Measurements from ENCODE around the gene BAZ1A. TPM values are rescaled to one million over a fixed set of nuclear protein-coding genes. Genes with fewer than 3 reads are reported as not detected.

BAZ1A gene
- total RNA-seq, 1 donor from 2014 or later: 26.7 TPM

GRCh38 chr14:34888186-34888585 lies 13.0 kb upstream of the BAZ1A start:
- TF ChIP-seq, protein P1, sequence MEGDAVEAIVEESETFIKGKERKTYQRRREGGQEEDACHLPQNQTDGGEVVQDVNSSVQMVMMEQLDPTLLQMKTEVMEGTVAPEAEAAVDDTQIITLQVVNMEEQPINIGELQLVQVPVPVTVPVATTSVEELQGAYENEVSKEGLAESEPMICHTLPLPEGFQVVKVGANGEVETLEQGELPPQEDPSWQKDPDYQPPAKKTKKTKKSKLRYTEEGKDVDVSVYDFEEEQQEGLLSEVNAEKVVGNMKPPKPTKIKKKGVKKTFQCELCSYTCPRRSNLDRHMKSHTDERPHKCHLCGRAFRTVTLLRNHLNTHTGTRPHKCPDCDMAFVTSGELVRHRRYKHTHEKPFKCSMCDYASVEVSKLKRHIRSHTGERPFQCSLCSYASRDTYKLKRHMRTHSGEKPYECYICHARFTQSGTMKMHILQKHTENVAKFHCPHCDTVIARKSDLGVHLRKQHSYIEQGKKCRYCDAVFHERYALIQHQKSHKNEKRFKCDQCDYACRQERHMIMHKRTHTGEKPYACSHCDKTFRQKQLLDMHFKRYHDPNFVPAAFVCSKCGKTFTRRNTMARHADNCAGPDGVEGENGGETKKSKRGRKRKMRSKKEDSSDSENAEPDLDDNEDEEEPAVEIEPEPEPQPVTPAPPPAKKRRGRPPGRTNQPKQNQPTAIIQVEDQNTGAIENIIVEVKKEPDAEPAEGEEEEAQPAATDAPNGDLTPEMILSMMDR (IDR thresholded peaks at IDR 0.05): no peak
- Mint-ChIP-seq H3K4me3 (ENCODE audit: unreplicated experiment) (no peak overlapping the region), H3K27me3 (ENCODE audit: unreplicated experiment) (no peaks in the 10 kb centered on the region), H3K36me3 (ENCODE audit: unreplicated experiment) (no peaks in the 10 kb centered on the region), H3K27ac (ENCODE audit: unreplicated experiment) (no peak overlapping the region), H3K9me3 (ENCODE audit: unreplicated experiment) (no peaks in the 10 kb centered on the region), H3K4me1 (ENCODE audit: unreplicated experiment) (no peaks in the 10 kb centered on the region)
- DNase-seq (ENCODE audit: extremely low spot score, unreplicated experiment): no peak

GRCh38 chr14:34883954-34884353 lies 8.8 kb upstream of the BAZ1A start:
- Mint-ChIP-seq H3K27ac (ENCODE audit: unreplicated experiment) (no peak overlapping the region), H3K27me3 (ENCODE audit: unreplicated experiment) (no peaks in the 10 kb centered on the region), H3K4me1 (ENCODE audit: unreplicated experiment) (no peaks in the 10 kb centered on the region), H3K9me3 (ENCODE audit: unreplicated experiment) (no peaks in the 10 kb centered on the region), H3K36me3 (ENCODE audit: unreplicated experiment) (no peaks in the 10 kb centered on the region), H3K4me3 (ENCODE audit: unreplicated experiment) (no peak overlapping the region)
- TF ChIP-seq, protein P1 (IDR thresholded peaks at IDR 0.05): no peak
- DNase-seq (ENCODE audit: extremely low spot score, unreplicated experiment): no peak

GRCh38 chr14:34874386-34875030 lies 652 bp downstream of the BAZ1A start:
- H3K27ac Mint-ChIP-seq (ENCODE audit: unreplicated experiment): peak overlapping the region; percentile 76
- H3K4me1 Mint-ChIP-seq (ENCODE audit: unreplicated experiment): peaks cover 38% of the 10 kb centered on the region
- peak overlapping the region; percentile 94 for H3K4me3 Mint-ChIP-seq (ENCODE audit: unreplicated experiment)
- no peaks in the 10 kb centered on the region for H3K36me3 Mint-ChIP-seq (ENCODE audit: unreplicated experiment)
- H3K9me3 Mint-ChIP-seq (ENCODE audit: unreplicated experiment): no peaks in the 10 kb centered on the region
- H3K27me3 Mint-ChIP-seq (ENCODE audit: unreplicated experiment): no peaks in the 10 kb centered on the region
- TF ChIP-seq, protein P1 (IDR thresholded peaks at IDR 0.05): no peak
- DNase-seq (ENCODE audit: extremely low spot score, unreplicated experiment): peak; percentile 85

GRCh38 chr14:34873589-34874385 lies 1.4 kb downstream of the BAZ1A start:
- Mint-ChIP-seq H3K9me3 (ENCODE audit: unreplicated experiment) (no peaks in the 10 kb centered on the region), H3K4me1 (ENCODE audit: unreplicated experiment) (peaks cover 38% of the 10 kb centered on the region), H3K27me3 (ENCODE audit: unreplicated experiment) (no peaks in the 10 kb centered on the region), H3K4me3 (ENCODE audit: unreplicated experiment) (peak overlapping the region; percentile 94), H3K36me3 (ENCODE audit: unreplicated experiment) (no peaks in the 10 kb centered on the region), H3K27ac (ENCODE audit: unreplicated experiment) (peak overlapping the region; percentile 95)
- TF ChIP-seq, protein P1 (IDR thresholded peaks at IDR 0.05): no peak
- DNase-seq (ENCODE audit: extremely low spot score, unreplicated experiment): peak; percentile 87
